Keratinocyte (primary cell): ENCODE results near the gene DNAAF2. TPM values are rescaled to one million over a fixed set of nuclear protein-coding genes. Genes with fewer than 3 reads are reported as not detected.
A peak's percentile ranks its signal among the peaks of the same experiment; 100 is the strongest.

Experiments
- DNase-seq: peaks from one replicate; pipeline ENCODE4 v3.0.0-alpha.2; 2011; ENCODE audit warnings: low read depth, missing footprints, low spot score
- FAIRE-seq: peaks from 2 replicates; lab custom pipeline; 2011; peaks lifted over from hg19 to GRCh38; lab: Jason Lieb, UNC
- H2AFZ ChIP-seq: 2 replicates; pipeline ENCODE4 v1.6.0; 2012; ENCODE audit warnings: low read length, control low read depth, inconsistent platforms; ENCODE audit not compliant: control insufficient read depth
- H3K27ac ChIP-seq: 2 replicates; pipeline ENCODE4 v1.5.1; 2011; ENCODE audit warnings: low read length; ENCODE audit not compliant: control insufficient read depth, insufficient read depth
- H3K27me3 ChIP-seq: 3 replicates; pipeline ENCODE4 v1.6.0; 2011; ENCODE audit warnings: low read length; ENCODE audit not compliant: control insufficient read depth, insufficient read depth; ENCODE audit errors: extremely low read depth
- H3K36me3 ChIP-seq, 2 experiments: 2 replicates in 1 of 2; 3 replicates in 1 of 2; pipeline ENCODE4 v1.5.1; 2011; ENCODE audit warnings: low read length in 2 of 2, mild to moderate bottlenecking in 1 of 2; ENCODE audit not compliant: control insufficient read depth in 2 of 2, insufficient read depth in 2 of 2; ENCODE audit errors: extremely low read depth in 1 of 2
- H3K4me1 ChIP-seq: 3 replicates; pipeline ENCODE4 v1.5.1; 2011; ENCODE audit warnings: low read length; ENCODE audit not compliant: control insufficient read depth, insufficient read depth; ENCODE audit errors: extremely low read depth
- H3K4me2 ChIP-seq: 3 replicates; pipeline ENCODE4 v1.6.0; 2011; ENCODE audit warnings: low read depth, low read length; ENCODE audit not compliant: control insufficient read depth, insufficient read depth; ENCODE audit errors: extremely low read depth
- H3K4me3 ChIP-seq, 3 experiments: fragments of 200-600 bp in 1 of 3; sonication (generic) in 1 of 3; 2 replicates in 2 of 3; 3 replicates in 1 of 3; pipeline ENCODE4 v1.5.1; 2011 to 2016; ENCODE audit warnings: low read length in 3 of 3, mild to moderate bottlenecking in 3 of 3, control low read depth in 2 of 3, inconsistent platforms in 1 of 3, low read depth in 1 of 3, mixed read lengths in 1 of 3, mixed run types in 1 of 3, moderate library complexity in 1 of 3; ENCODE audit not compliant: control insufficient read depth in 2 of 3, insufficient read depth in 2 of 3; ENCODE audit errors: extremely low read depth in 1 of 3
- H3K79me2 ChIP-seq: 2 replicates; pipeline ENCODE4 v1.6.0; 2012; ENCODE audit warnings: low read length; ENCODE audit not compliant: control insufficient read depth, insufficient read depth
- H3K9ac ChIP-seq: 3 replicates; pipeline ENCODE4 v1.6.0; 2011; ENCODE audit warnings: low read length; ENCODE audit not compliant: control insufficient read depth, insufficient read depth; ENCODE audit errors: extremely low read depth
- H3K9me1 ChIP-seq: 3 replicates; pipeline ENCODE4 v1.6.0; 2011; ENCODE audit warnings: low read length; ENCODE audit not compliant: control insufficient read depth, insufficient read depth; ENCODE audit errors: extremely low read depth
- H3K9me3 ChIP-seq: 2 replicates; pipeline ENCODE4 v1.5.1; 2012; ENCODE audit warnings: low read depth, low read length; ENCODE audit not compliant: control insufficient read depth
- H4K20me1 ChIP-seq: 3 replicates; pipeline ENCODE4 v1.6.0; 2011; ENCODE audit warnings: low read length; ENCODE audit not compliant: control insufficient read depth, insufficient read depth; ENCODE audit errors: extremely low read depth
- CTCF ChIP-seq, 3 experiments: IDR thresholded peaks in 1 of 3; conservative IDR thresholded peaks in 1 of 3; optimal IDR thresholded peaks in 1 of 3; 2 replicates in 2 of 3; 3 replicates in 1 of 3; pipeline versions ENCODE3 to v1.5.1; 2011; ENCODE audit warnings: low read length in 3 of 3, mild to moderate bottlenecking in 3 of 3, moderate library complexity in 2 of 3, control low read depth in 1 of 3, inconsistent platforms in 1 of 3; ENCODE audit not compliant: insufficient read depth in 2 of 3; ENCODE audit errors: extremely low read depth in 1 of 3
- EZH2 ChIP-seq: IDR thresholded peaks from one replicate; pipeline ENCODE4 v1.6.1; 2012; ENCODE audit warnings: inconsistent platforms, mild to moderate bottlenecking, low read length, moderate library complexity
- dilution Hi-C: fragments of 300-500 bp; cut with MboI; formaldehyde crosslinking; loops from one replicate; pipeline ENCODE4 v1.7.0; 2020; ENCODE audit warnings: low sequenced_read_pairs; ENCODE audit not compliant: extremely low pct_ligation_motif_present
- polyA plus RNA-seq, 5 experiments: library from polyadenylated mRNA; depleted of rRNA in 3 of 5; stranded (reverse) in 3 of 5; stranded (forward) in 1 of 5; unstranded in 1 of 5; fragments of >200 nt; gene quantifications; 1 replicate in 1 of 5; 2 replicates in 3 of 5; 3 replicates in 1 of 5; pipeline versions ENCODE4 v1.2.1 to v1.2.3, GENCODE V29; 2011 to 2012; ENCODE audit warnings: missing spikeins in 2 of 5, low read depth in 1 of 5, low replicate concordance in 1 of 5

DNAAF2 gene
- polyA plus RNA-seq, 1 donor (not counting 4 experiments of a cell fraction or from before 2014, with no cell fraction given): 9.5 TPM

GRCh38 chr14:49584058-49584457 lies 51.0 kb downstream of the DNAAF2 start:
- Histone ChIP-seq H3K4me1 (peaks cover 21% of the 10 kb centered on the region), H4K20me1 (peaks cover 8% of the 10 kb centered on the region), H3K4me2 (peak overlapping the region; percentile 77), H3K27me3 (no peaks in the 10 kb centered on the region), H3K36me3 (peaks cover 5 to 14% of the 10 kb centered on the region in 2 experiments), H3K79me2 (peaks cover 59% of the 10 kb centered on the region), H3K27ac (peak overlapping the region; percentile 88), H3K9ac (peak overlapping the region; percentile 97), H3K9me1 (no peaks in the 10 kb centered on the region), H3K9me3 (no peaks in the 10 kb centered on the region), H2AFZ (no peak overlapping the region), H3K4me3 (peak overlapping the region; percentile 77 to 98 (median 88))
- FAIRE-seq: no peak
- TF ChIP-seq EZH2 (no peak), CTCF (optimal IDR thresholded peaks at IDR 0.05 in 1 of 3, IDR thresholded peaks at IDR 0.05 in 1 of 3, conservative IDR thresholded peaks at IDR 0.05 in 1 of 3; ENCODE audit: extremely low read depth in 1 of 3, insufficient read depth in 2 of 3, low read length in 3 of 3) (no peak)
- dilution Hi-C loops: no loop called here
- no peak for DNase-seq

- no peaks in the 10 kb centered on the region for H3K9me1 ChIP-seq
- H3K9me3 ChIP-seq: no peaks in the 10 kb centered on the region
- no peak overlapping the region for H3K27ac ChIP-seq
- no peak overlapping the region for H2AFZ ChIP-seq
- H3K9ac ChIP-seq: no peak overlapping the region
- peak overlapping the region in 2 of 3 experiments; percentile 88 to 98 for H3K4me3 ChIP-seq
- no peak for FAIRE-seq
- H3K36me3 ChIP-seq: peaks cover 5 to 15% of the 10 kb centered on the region in 2 experiments
- H3K79me2 ChIP-seq: peaks cover 59% of the 10 kb centered on the region
- H3K27me3 ChIP-seq: no peaks in the 10 kb centered on the region
- peak overlapping the region; percentile 77 for H3K4me2 ChIP-seq
- H3K4me1 ChIP-seq: peaks cover 21% of the 10 kb centered on the region
- TF ChIP-seq CTCF (optimal IDR thresholded peaks at IDR 0.05 in 1 of 3, IDR thresholded peaks at IDR 0.05 in 1 of 3, conservative IDR thresholded peaks at IDR 0.05 in 1 of 3; ENCODE audit: extremely low read depth in 1 of 3, insufficient read depth in 2 of 3, low read length in 3 of 3) (no peak), EZH2 (no peak)
- H4K20me1 ChIP-seq: peaks cover 8% of the 10 kb centered on the region
- dilution Hi-C loops: no loop called here
- no peak for DNase-seq
Observed at GRCh38 chr14:49583629-49584028, 51.4 kb downstream of the DNAAF2 start.
